CD14-positive monocyte (primary cell): Measurements from ENCODE around the gene GPRIN1. TPM values are rescaled to one million over a fixed set of nuclear protein-coding genes. Genes with fewer than 3 reads are reported as not detected.
"Not testable (repeated sequence)": the region's sequence is repeated elsewhere in the genome, so short reads cannot be mapped to it uniquely, and the experiment has no call there.

Experiments
- DNase-seq, 3 donors: peaks; one replicate each; pipeline ENCODE4 v3.0.0-alpha.2; 2011 to 2022
- H2AFZ ChIP-seq: 2 replicates; pipeline ENCODE4 v1.6.0; 2012; ENCODE audit warnings: mild to moderate bottlenecking, low read depth, low read length, inconsistent platforms; ENCODE audit not compliant: insufficient read depth, poor library complexity, severe bottlenecking
- H3K27ac ChIP-seq, 2 donors: 1 replicate in 1 of 2; 2 replicates in 1 of 2; pipeline ENCODE4 v1.5.1; 2012 to 2013; ENCODE audit warnings: low read length in 2 of 2, control low read depth in 1 of 2, inconsistent platforms in 1 of 2, low read depth in 1 of 2, mild to moderate bottlenecking in 1 of 2
- H3K27me3 ChIP-seq, 2 donors: one replicate each; pipeline versions ENCODE4 v1.6.0 to v1.6.1; 2011 to 2013; ENCODE audit warnings: low read length in 2 of 2; ENCODE audit not compliant: control insufficient read depth in 2 of 2, insufficient read depth in 2 of 2
- H3K36me3 ChIP-seq, 2 donors: replicated peaks in 1 of 2; 1 replicate in 1 of 2; 2 replicates in 1 of 2; pipeline versions ENCODE4 v1.5.1 to v1.6.1; 2012 to 2013; ENCODE audit warnings: low read length in 2 of 2, control low read depth in 1 of 2, inconsistent platforms in 1 of 2, mild to moderate bottlenecking in 1 of 2; ENCODE audit not compliant: insufficient read depth in 2 of 2, control insufficient read depth in 1 of 2
- H3K4me1 ChIP-seq, 2 donors: 1 replicate in 1 of 2; 2 replicates in 1 of 2; pipeline versions ENCODE4 v1.5.1 to v1.6.1; 2012 to 2013; ENCODE audit warnings: low read length in 2 of 2, control low read depth in 1 of 2, inconsistent platforms in 1 of 2, mild to moderate bottlenecking in 1 of 2, moderate library complexity in 1 of 2; ENCODE audit not compliant: insufficient read depth in 2 of 2, control insufficient read depth in 1 of 2
- H3K4me2 ChIP-seq: replicated peaks from 2 replicates; pipeline ENCODE3; 2012; ENCODE audit warnings: low read length, moderate library complexity, mild to moderate bottlenecking; ENCODE audit not compliant: poor library complexity, severe bottlenecking; ENCODE audit errors: extremely low read depth
- H3K4me3 ChIP-seq, 3 experiments: fragments of 200-600 bp in 1 of 3; sonication (generic) in 1 of 3; replicated peaks in 1 of 3; 1 replicate in 2 of 3; 2 replicates in 1 of 3; pipeline ENCODE4 v1.5.1; 2011 to 2013; ENCODE audit warnings: low read length in 3 of 3, mild to moderate bottlenecking in 3 of 3, control low read depth in 2 of 3, low read depth in 2 of 3, inconsistent platforms in 1 of 3, moderate library complexity in 1 of 3
- H3K79me2 ChIP-seq: 2 replicates; pipeline ENCODE4 v1.6.0; 2012; ENCODE audit warnings: mild to moderate bottlenecking, control low read depth, inconsistent platforms, low read length, moderate library complexity; ENCODE audit not compliant: insufficient read depth
- H3K9ac ChIP-seq: 2 replicates; pipeline ENCODE4 v1.6.0; 2017; ENCODE audit warnings: low read length, mild to moderate bottlenecking; ENCODE audit not compliant: insufficient read depth, poor library complexity, severe bottlenecking
- H3K9me3 ChIP-seq, 2 donors: replicated peaks in 1 of 2; 1 replicate in 1 of 2; 2 replicates in 1 of 2; pipeline versions ENCODE4 v1.5.1 to v1.6.1; 2012 to 2013; ENCODE audit warnings: low read length in 2 of 2, control low read depth in 1 of 2; ENCODE audit not compliant: control insufficient read depth in 1 of 2, insufficient read depth in 1 of 2
- H4K20me1 ChIP-seq: 2 replicates; pipeline ENCODE4 v1.6.0; 2012; ENCODE audit warnings: mild to moderate bottlenecking, low read length, control low read depth, moderate library complexity; ENCODE audit not compliant: insufficient read depth
- H3K27ac Mint-ChIP-seq, 7 donors: one replicate each; pipeline ENCODE4 v1.8.0; 2020; ENCODE audit warnings: mild to moderate bottlenecking in 7 of 7, mixed read lengths in 7 of 7, moderate library complexity in 6 of 7, inconsistent platforms in 2 of 7
- H3K27me3 Mint-ChIP-seq, 3 donors: one replicate each; pipeline ENCODE4 v1.8.0; 2021 to 2022; ENCODE audit warnings: low read depth in 3 of 3, mild to moderate bottlenecking in 3 of 3, mixed read lengths in 3 of 3, moderate library complexity in 3 of 3, inconsistent platforms in 1 of 3
- H3K36me3 Mint-ChIP-seq, 2 donors: one replicate each; pipeline ENCODE4 v1.8.0; 2020; ENCODE audit warnings: mixed read lengths in 2 of 2, inconsistent platforms in 1 of 2, mild to moderate bottlenecking in 1 of 2
- H3K4me1 Mint-ChIP-seq: one replicate; pipeline ENCODE4 v1.8.0; 2020; ENCODE audit warnings: mild to moderate bottlenecking, mixed read lengths
- H3K4me3 Mint-ChIP-seq, 2 donors: one replicate each; pipeline ENCODE4 v1.8.0; 2020; ENCODE audit warnings: mild to moderate bottlenecking in 2 of 2, mixed read lengths in 2 of 2, moderate library complexity in 1 of 2
- H3K9me3 Mint-ChIP-seq, 7 donors: one replicate each; pipeline ENCODE4 v1.8.0; 2020 to 2022; ENCODE audit warnings: mixed read lengths in 7 of 7, mild to moderate bottlenecking in 6 of 7, moderate library complexity in 6 of 7, inconsistent platforms in 2 of 7
- WGBS: methylation state at CpG from one replicate; pipeline ENCODE4 v1.1.5; 2013; ENCODE audit warnings: missing lambda C conversion rate; ENCODE audit not compliant: insufficient coverage; 5-methylcytosine and 5-hydroxymethylcytosine counted together
- intact Hi-C, 2 donors: fragments of 100-400 bp; cut with micrococcal nuclease; formaldehyde crosslinking; loops; one replicate each; pipeline versions ENCODE4 v1.15.0 to v1.15.1; 2023
- polyA plus RNA-seq, 3 donors: library from polyadenylated mRNA; depleted of rRNA in 1 of 3; unstranded in 2 of 3; stranded (reverse) in 1 of 3; fragments of 300-500 nt in 2 of 3; fragments of >200 nt in 1 of 3; fragmentation: Illumina TruSeq in 2 of 3; gene quantifications; 1 replicate in 2 of 3; 2 replicates in 1 of 3; pipeline ENCODE4 v1.2.3, GENCODE V29; 2012 to 2021
- TF ChIP-seq, protein P1 (sequence below): fragments of 200-600 bp; IDR thresholded peaks from one replicate; pipeline ENCODE4 v1.8.0; 2022; ENCODE audit warnings: antibody characterized with exemption, mild to moderate bottlenecking

Gene GPRIN1
- polyA plus RNA-seq, 3 donors = 0.05 to 0.30 (median 0.13) TPM

GRCh38 chr5:176592573-176592972 lies 17.4 kb downstream of the GPRIN1 start:
- peaks cover 7% of the 10 kb centered on the region for H3K4me1 Mint-ChIP-seq
- peaks cover 18 to 26% (median 23%) of the 10 kb centered on the region in 3 donors for H3K27me3 Mint-ChIP-seq
- TF ChIP-seq, protein P1, sequence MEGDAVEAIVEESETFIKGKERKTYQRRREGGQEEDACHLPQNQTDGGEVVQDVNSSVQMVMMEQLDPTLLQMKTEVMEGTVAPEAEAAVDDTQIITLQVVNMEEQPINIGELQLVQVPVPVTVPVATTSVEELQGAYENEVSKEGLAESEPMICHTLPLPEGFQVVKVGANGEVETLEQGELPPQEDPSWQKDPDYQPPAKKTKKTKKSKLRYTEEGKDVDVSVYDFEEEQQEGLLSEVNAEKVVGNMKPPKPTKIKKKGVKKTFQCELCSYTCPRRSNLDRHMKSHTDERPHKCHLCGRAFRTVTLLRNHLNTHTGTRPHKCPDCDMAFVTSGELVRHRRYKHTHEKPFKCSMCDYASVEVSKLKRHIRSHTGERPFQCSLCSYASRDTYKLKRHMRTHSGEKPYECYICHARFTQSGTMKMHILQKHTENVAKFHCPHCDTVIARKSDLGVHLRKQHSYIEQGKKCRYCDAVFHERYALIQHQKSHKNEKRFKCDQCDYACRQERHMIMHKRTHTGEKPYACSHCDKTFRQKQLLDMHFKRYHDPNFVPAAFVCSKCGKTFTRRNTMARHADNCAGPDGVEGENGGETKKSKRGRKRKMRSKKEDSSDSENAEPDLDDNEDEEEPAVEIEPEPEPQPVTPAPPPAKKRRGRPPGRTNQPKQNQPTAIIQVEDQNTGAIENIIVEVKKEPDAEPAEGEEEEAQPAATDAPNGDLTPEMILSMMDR = no peak
- H2AFZ ChIP-seq = no peak overlapping the region
- H4K20me1 ChIP-seq = no peaks in the 10 kb centered on the region
- H3K27ac Mint-ChIP-seq = no peak overlapping the region
- H3K9me3 ChIP-seq = peaks cover 17 to 20% of the 10 kb centered on the region in 2 donors
- no peak overlapping the region for H3K4me3 Mint-ChIP-seq
- no peaks in the 10 kb centered on the region for H3K36me3 ChIP-seq
- H3K79me2 ChIP-seq = no peaks in the 10 kb centered on the region
- peaks cover 2 to 12% of the 10 kb centered on the region in 2 donors for H3K4me1 ChIP-seq
- H3K27me3 ChIP-seq = peaks cover 0 to 15% of the 10 kb centered on the region in 2 donors
- no peak overlapping the region for H3K27ac ChIP-seq
- 100% methylated on average over 1 of the region's 3 CpGs for WGBS
- no peaks in the 10 kb centered on the region for H3K36me3 Mint-ChIP-seq
- peaks cover 3 to 11% (median 7%) of the 10 kb centered on the region in 7 donors for H3K9me3 Mint-ChIP-seq
- no peak for DNase-seq
- intact Hi-C loops = no loop called here
- H3K9ac ChIP-seq = no peak overlapping the region
- H3K4me3 ChIP-seq = no peak overlapping the region
- no peak overlapping the region for H3K4me2 ChIP-seq

GRCh38 chr5:176591667-176592066 lies 18.3 kb downstream of the GPRIN1 start:
- peaks cover 18 to 21% of the 10 kb centered on the region in 2 donors for H3K9me3 ChIP-seq
- H3K4me3 Mint-ChIP-seq, intact Hi-C loops, H3K36me3 ChIP-seq, H4K20me1 ChIP-seq, H3K4me2 ChIP-seq, H3K4me1 Mint-ChIP-seq, H3K79me2 ChIP-seq, H3K4me3 ChIP-seq, H2AFZ ChIP-seq, H3K4me1 ChIP-seq, DNase-seq, H3K27ac ChIP-seq, H3K27ac Mint-ChIP-seq, H3K36me3 Mint-ChIP-seq, H3K9ac ChIP-seq: not testable (repeated sequence)
- H3K27me3 ChIP-seq = peaks cover 0 to 12% of the 10 kb centered on the region in 2 donors
- peaks cover 15 to 21% (median 21%) of the 10 kb centered on the region in 3 donors for H3K27me3 Mint-ChIP-seq
- WGBS = 69% methylated on average over 2 of the region's 2 CpGs
- H3K9me3 Mint-ChIP-seq = peaks cover 4 to 16% (median 8%) of the 10 kb centered on the region in 7 donors
